MCF 10A (cell line): Measurements from ENCODE around the gene RAPGEF5. TPM values are rescaled to one million over a fixed set of nuclear protein-coding genes. Genes with fewer than 3 reads are reported as not detected.

Experiments used
- BruUV-seq: library from RNA; stranded (reverse); fragments of 400-500 nt; replicated peaks from 2 replicates; lab custom pipeline; 2021; lab: Mats Ljungman, UMichigan
- CTCF ChIA-PET: fragments of 300-600 bp; sonication (Branson Sonifier 250); formaldehyde crosslinking; extraction: SDS; loops from one replicate; lab custom pipeline; 2021; ENCODE audit warnings: antibody characterized with exemption, inconsistent platforms; lab: Yijun Ruan, JAX
- POLR2A ChIA-PET: fragments of 300-600, 350-650 bp; sonication (Branson Sonifier 250); formaldehyde crosslinking; extraction: SDS; loops from one replicate; lab custom pipeline; 2020; ENCODE audit warnings: antibody characterized with exemption, inconsistent platforms; lab: Yijun Ruan, JAX
- DNase-seq: peaks from one replicate; pipeline ENCODE4 v3.0.0-alpha.2; 2018; ENCODE audit not compliant: unreplicated experiment
- H3K27ac Mint-ChIP-seq: one replicate; pipeline ENCODE4 v1.8.0; 2022; ENCODE audit warnings: mild to moderate bottlenecking, low read depth, mixed read lengths; ENCODE audit not compliant: unreplicated experiment
- H3K27me3 Mint-ChIP-seq: one replicate; pipeline ENCODE4 v1.8.0; 2022; ENCODE audit warnings: mixed read lengths; ENCODE audit not compliant: insufficient read depth, unreplicated experiment
- H3K36me3 Mint-ChIP-seq: one replicate; pipeline ENCODE4 v1.8.0; 2022; ENCODE audit warnings: mild to moderate bottlenecking, moderate library complexity, mixed read lengths; ENCODE audit not compliant: insufficient read depth, unreplicated experiment
- H3K4me1 Mint-ChIP-seq: one replicate; pipeline ENCODE4 v1.8.0; 2022; ENCODE audit warnings: mixed read lengths; ENCODE audit not compliant: insufficient read depth, unreplicated experiment
- H3K4me3 Mint-ChIP-seq: one replicate; pipeline ENCODE4 v1.8.0; 2022; ENCODE audit warnings: mild to moderate bottlenecking, moderate library complexity, mixed read lengths; ENCODE audit not compliant: unreplicated experiment
- H3K9me3 Mint-ChIP-seq: one replicate; pipeline ENCODE4 v1.8.0; 2022; ENCODE audit warnings: mixed read lengths; ENCODE audit not compliant: unreplicated experiment
- intact Hi-C: fragments of 100-400 bp; cut with micrococcal nuclease; formaldehyde crosslinking; loops from 2 replicates; pipeline ENCODE4 v1.14.1; 2022
- total RNA-seq: library from RNA; stranded (reverse); gene quantifications from 2 replicates; pipeline ENCODE4 v1.2.3, GENCODE V29; 2022
- TF ChIP-seq, protein P1 (sequence below): fragments of 200-600 bp; IDR thresholded peaks from one replicate; pipeline ENCODE4 v1.8.0; 2022; ENCODE audit warnings: antibody characterized with exemption, mild to moderate bottlenecking; ENCODE audit not compliant: unreplicated experiment

Gene RAPGEF5
- total RNA-seq, 1 experiment from 2014 or later: 1.9 TPM

DNA sequence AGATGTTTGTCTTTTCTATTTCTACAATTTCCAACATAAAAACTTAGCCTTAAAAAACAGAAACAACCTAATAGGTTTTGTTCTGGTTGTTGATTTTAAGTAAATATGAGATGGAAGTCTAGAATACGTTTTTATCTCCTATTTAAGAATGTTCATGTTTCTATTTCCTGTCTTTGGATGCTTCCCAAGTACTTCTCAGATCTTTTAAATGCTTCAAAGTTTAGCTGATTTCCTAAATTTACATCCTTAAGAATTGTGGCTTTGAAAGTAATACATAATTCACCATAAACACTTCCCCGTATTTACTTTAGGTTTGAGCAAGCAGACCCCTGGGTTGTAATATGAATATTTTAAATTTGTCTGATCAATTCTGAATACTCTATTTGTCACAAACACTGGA lies 70.5 kb downstream of the RAPGEF5 start:
- CTCF ChIA-PET: no interaction called here
- intact Hi-C loops: no loop called here

DNA sequence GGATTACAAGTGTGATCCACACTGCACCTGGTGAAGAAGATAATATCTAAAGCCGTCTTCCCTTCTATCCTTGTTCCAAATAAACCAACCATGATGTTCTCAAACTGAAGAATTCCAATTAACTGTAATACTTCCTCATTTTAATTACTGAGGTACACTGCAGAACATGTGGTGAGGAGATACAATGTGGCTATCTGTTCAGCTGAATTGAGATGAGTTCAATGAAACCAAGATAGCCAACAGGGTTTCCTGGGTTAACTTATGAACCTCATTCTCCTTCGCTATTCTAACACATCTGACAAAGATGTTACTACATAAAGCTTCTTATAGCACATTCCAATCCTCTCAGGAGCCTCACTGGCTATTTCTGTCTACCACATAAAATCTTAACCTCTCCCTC lies 75.5 kb downstream of the RAPGEF5 start:
- no peaks in the 10 kb centered on the region for H3K36me3 Mint-ChIP-seq
- ChIA-PET POLR2A (no interaction called here), CTCF (no interaction called here)
- no peak overlapping the region for H3K27ac Mint-ChIP-seq
- intact Hi-C loops: no loop called here
- no peak for DNase-seq
- no peak overlapping the region for H3K4me3 Mint-ChIP-seq
- H3K9me3 Mint-ChIP-seq: no peaks in the 10 kb centered on the region
- H3K4me1 Mint-ChIP-seq: no peaks in the 10 kb centered on the region
- TF ChIP-seq, protein P1, sequence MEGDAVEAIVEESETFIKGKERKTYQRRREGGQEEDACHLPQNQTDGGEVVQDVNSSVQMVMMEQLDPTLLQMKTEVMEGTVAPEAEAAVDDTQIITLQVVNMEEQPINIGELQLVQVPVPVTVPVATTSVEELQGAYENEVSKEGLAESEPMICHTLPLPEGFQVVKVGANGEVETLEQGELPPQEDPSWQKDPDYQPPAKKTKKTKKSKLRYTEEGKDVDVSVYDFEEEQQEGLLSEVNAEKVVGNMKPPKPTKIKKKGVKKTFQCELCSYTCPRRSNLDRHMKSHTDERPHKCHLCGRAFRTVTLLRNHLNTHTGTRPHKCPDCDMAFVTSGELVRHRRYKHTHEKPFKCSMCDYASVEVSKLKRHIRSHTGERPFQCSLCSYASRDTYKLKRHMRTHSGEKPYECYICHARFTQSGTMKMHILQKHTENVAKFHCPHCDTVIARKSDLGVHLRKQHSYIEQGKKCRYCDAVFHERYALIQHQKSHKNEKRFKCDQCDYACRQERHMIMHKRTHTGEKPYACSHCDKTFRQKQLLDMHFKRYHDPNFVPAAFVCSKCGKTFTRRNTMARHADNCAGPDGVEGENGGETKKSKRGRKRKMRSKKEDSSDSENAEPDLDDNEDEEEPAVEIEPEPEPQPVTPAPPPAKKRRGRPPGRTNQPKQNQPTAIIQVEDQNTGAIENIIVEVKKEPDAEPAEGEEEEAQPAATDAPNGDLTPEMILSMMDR: no peak
- H3K27me3 Mint-ChIP-seq: no peaks in the 10 kb centered on the region
- no TSS peak for BruUV-seq

More for the DNA sequence above, 70.5 kb downstream of the RAPGEF5 start:
- no peaks in the 10 kb centered on the region for H3K9me3 Mint-ChIP-seq
- BruUV-seq: no TSS peak
- H3K27ac Mint-ChIP-seq: no peak overlapping the region
- POLR2A ChIA-PET: no interaction called here
- no peaks in the 10 kb centered on the region for H3K27me3 Mint-ChIP-seq
- TF ChIP-seq, protein P1: no peak
- no peaks in the 10 kb centered on the region for H3K4me1 Mint-ChIP-seq
- peaks cover 6% of the 10 kb centered on the region for H3K36me3 Mint-ChIP-seq
- H3K4me3 Mint-ChIP-seq: no peak overlapping the region
- no peak for DNase-seq

DNA sequence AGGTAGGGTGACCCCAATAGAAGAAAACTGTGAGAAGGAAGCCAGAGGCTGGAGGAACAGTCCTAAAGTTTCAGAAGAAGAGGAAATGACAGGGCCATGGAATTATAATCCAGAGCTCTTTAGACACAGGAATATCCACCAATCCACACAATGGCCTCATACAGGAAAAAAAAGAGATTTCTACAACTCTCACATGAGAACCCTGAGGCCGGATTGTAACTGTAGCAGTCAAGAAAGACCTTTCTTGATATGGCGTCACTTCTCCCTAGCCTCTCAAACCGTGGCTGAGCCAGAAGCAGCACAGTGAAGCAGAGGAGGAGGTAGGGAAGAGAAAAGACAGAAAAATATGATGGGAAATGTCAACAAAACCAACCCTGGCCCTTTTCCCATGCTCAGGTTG lies 76.9 kb downstream of the RAPGEF5 start:
- Mint-ChIP-seq H3K27me3 (no peaks in the 10 kb centered on the region), H3K27ac (no peak overlapping the region), H3K9me3 (no peaks in the 10 kb centered on the region), H3K4me1 (no peaks in the 10 kb centered on the region), H3K4me3 (no peak overlapping the region), H3K36me3 (no peaks in the 10 kb centered on the region)
- intact Hi-C loops: no loop called here
- CTCF ChIA-PET: no interaction called here
- no TSS peak for BruUV-seq
- POLR2A ChIA-PET: no interaction called here
- TF ChIP-seq, protein P1: no peak
- no peak for DNase-seq

DNA sequence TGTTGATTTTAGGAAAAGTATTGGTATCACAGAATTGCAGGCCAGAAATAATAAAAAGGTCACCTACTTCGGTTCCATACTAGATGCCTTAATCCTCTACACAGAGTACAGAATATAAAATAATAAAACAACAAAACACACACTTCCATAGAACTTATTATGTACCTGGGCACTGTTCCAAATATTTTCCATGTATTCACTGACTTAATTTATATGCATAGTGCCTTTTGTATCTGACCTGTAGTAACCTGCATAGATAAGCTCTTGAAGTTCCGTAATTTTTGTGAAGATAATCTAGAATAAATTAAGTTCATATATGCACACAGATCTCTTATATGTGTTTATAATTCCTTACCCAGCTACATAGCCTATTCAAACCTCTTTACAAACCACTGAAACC lies 78.3 kb downstream of the RAPGEF5 start:
- no peaks in the 10 kb centered on the region for H3K4me1 Mint-ChIP-seq
- ChIA-PET CTCF (interaction anchor here (0.7 kb wide), 1 partner anchor 39 kb away, joined by 3 read pairs; no protein-coding TSS in a partner anchor), POLR2A (interaction anchor here (0.7 kb wide), 1 partner anchor 107 kb away, joined by 3 read pairs; no protein-coding TSS in a partner anchor)
- H3K4me3 Mint-ChIP-seq: no peak overlapping the region
- no peaks in the 10 kb centered on the region for H3K27me3 Mint-ChIP-seq
- intact Hi-C loops: no loop called here
- no peak overlapping the region for H3K27ac Mint-ChIP-seq
- H3K9me3 Mint-ChIP-seq: no peaks in the 10 kb centered on the region
- BruUV-seq: no TSS peak
- DNase-seq: no peak
- H3K36me3 Mint-ChIP-seq: no peaks in the 10 kb centered on the region
- TF ChIP-seq, protein P1: no peak
